Muscle of leg (tissue), 11 donors: ENCODE data around the gene GIPC3. TPM values are rescaled to one million over a fixed set of nuclear protein-coding genes. Genes with fewer than 3 reads are reported as not detected.
"Not testable (repeated sequence)": the region's sequence is repeated elsewhere in the genome, so short reads cannot be mapped to it uniquely, and the experiment has no call there.

Source experiments
- DNase-seq: peaks from one replicate; pipeline ENCODE4 v3.0.0; 2013
- H3K27ac ChIP-seq: one replicate; pipeline ENCODE4 v1.5.1; 2013; ENCODE audit warnings: mild to moderate bottlenecking, low read length, control low read depth
- H3K27me3 ChIP-seq: one replicate; pipeline ENCODE4 v1.6.1; 2013; ENCODE audit warnings: low read length; ENCODE audit not compliant: control insufficient read depth, insufficient read depth
- H3K36me3 ChIP-seq: one replicate; pipeline ENCODE4 v1.6.1; 2013; ENCODE audit warnings: low read length; ENCODE audit not compliant: control insufficient read depth, insufficient read depth
- H3K4me1 ChIP-seq: one replicate; pipeline ENCODE4 v1.6.1; 2013; ENCODE audit warnings: low read length; ENCODE audit not compliant: control insufficient read depth, insufficient read depth
- H3K4me3 ChIP-seq: one replicate; pipeline ENCODE4 v1.5.1; 2013; ENCODE audit warnings: low read length, control low read depth
- H3K9me3 ChIP-seq: replicated peaks from 2 replicates; pipeline ENCODE4 v1.6.1; 2013; ENCODE audit warnings: low read depth, low read length; ENCODE audit not compliant: control insufficient read depth
- WGBS: methylation state at CpG from one replicate; pipeline ENCODE4 v1.1.5; 2013; ENCODE audit warnings: missing lambda C conversion rate; ENCODE audit not compliant: insufficient coverage; 5-methylcytosine and 5-hydroxymethylcytosine counted together
- polyA plus RNA-seq, 8 donors: library from polyadenylated mRNA; unstranded; fragments of 120-200 nt; gene quantifications; one replicate each; pipeline versions ENCODE4 v1.2.1 to v1.2.3, GENCODE V29; 2013; ENCODE audit warnings: inconsistent platforms in 1 of 8, low replicate concordance in 1 of 8; ENCODE audit not compliant: insufficient read length in 8 of 8, insufficient read depth in 1 of 8
- total RNA-seq: library from RNA; stranded (reverse); fragments of 120-200 nt; gene quantifications from one replicate; pipeline ENCODE4 v1.2.4, GENCODE V29; 2013

Gene GIPC3
- total and polyA plus RNA-seq, 9 donors = 0.22 to 1.7 (median 1.3) TPM

DNA sequence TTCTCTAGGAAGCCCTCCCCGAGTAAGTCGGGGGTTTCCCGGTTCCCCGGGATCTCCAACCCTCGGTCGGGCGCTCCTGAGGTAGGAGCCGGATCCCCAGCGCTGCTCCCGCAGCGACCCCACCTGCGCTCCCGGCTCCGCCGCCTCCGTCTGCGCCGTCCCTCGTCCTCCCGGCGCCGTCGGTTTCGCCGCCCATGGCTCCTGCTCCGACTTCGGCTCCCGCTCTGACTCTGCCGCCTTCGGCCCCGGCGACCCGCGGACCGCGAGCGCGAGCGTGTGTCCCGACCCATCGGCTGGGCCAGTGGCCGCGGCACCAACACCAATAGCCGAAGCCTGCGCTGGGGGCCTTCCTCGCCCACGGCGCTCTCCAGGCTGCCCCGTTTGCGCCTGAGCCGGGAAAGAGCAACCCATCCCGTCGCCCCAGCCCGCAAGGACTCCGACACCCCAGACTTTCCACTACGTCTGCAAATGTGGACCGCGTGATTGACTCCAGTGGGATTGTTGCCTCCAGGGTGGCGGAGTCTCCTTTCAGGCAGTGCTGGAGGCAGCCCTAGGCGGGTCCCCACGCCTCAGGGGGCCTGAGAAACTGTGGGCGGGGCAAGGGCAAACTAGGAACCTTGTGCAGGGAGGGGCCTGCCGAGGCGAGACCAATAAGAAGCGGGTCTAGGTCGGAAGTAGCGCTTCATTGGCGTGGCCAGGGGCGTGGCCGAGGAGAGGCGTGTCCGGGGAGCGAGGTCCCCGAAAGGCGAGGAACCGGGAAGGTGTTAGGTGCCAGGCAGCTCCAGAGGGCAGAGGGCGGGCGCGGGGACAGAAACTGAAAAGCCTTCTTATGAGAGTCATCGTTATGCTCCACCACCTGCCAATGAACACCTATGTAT lies 41.4 kb downstream of the GIPC3 start, which contains the start of gene CACTIN:
TSS of gene CACTIN (minus strand) at position 318 of the 878 bp plus-strand sequence. CDS start at position 290, 28 bp downstream.
- Histone ChIP-seq H3K4me3 (peak within 1 kb of the TSS; percentile 92), H3K27ac (peak within 1 kb of the TSS; percentile 98), H3K36me3 (peaks cover 22% of the 10 kb centered on the region), H3K9me3 (no peaks in the 10 kb centered on the region), H3K4me1 (peaks cover 18% of the 10 kb centered on the region), H3K27me3 (no peaks in the 10 kb centered on the region)
- WGBS = under 1% methylated on average over 75 of the region's 80 CpGs
- peak; percentile 99 for DNase-seq

DNA sequence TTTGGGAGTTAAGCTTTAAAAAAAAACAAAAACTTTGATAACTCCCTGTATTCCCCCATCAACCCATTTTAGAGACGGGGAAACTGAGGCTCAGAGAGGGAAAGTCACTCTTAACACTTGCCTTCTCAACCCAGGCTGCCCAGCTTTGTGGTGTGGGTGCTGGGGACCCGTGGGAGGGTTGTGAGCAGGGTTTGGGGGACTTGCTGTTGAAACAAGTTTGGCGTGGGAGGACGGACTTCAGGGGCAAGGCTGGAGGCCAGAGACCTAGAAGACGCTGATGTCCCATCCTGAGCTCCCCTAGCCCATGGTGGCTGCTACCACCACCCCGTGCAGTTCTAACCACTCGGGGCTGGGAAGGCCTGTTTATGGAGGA lies 42.1 kb downstream of the GIPC3 start:
- H3K27ac ChIP-seq = peak overlapping the region; percentile 4
- H3K4me3 ChIP-seq = peak overlapping the region; percentile 21
- peaks cover 18% of the 10 kb centered on the region for H3K4me1 ChIP-seq
- DNase-seq = no peak
- peaks cover 24% of the 10 kb centered on the region for H3K36me3 ChIP-seq
- 57% methylated on average over 2 of the region's 7 CpGs for WGBS
- H3K27me3 ChIP-seq = no peaks in the 10 kb centered on the region
- no peaks in the 10 kb centered on the region for H3K9me3 ChIP-seq

DNA sequence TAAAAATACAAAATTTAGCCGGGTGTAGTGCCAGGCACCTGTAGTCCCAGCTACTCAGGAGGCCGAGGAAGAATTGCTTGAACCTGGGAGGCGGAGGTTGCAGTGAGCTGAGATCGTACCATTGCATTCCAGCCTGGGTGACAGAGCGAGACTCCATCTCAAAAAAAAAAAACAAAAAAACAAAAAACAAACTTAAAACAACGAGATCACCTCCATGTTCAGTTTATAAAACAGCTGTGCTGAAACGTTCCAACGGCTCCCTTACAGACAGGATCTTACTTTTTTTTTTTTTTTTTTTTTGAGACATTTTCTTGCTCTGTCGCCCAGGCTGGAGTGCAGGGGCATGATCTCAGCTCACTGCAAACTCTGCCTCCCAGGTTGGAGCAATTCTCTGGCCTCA lies 43.5 kb downstream of the GIPC3 start:
- peaks cover 23% of the 10 kb centered on the region for H3K36me3 ChIP-seq
- not testable (repeated sequence) for H3K27ac ChIP-seq, H3K27me3 ChIP-seq, DNase-seq, H3K9me3 ChIP-seq, H3K4me3 ChIP-seq
- peaks cover 18% of the 10 kb centered on the region for H3K4me1 ChIP-seq
- 60% methylated on average over 7 of the region's 9 CpGs for WGBS

DNA sequence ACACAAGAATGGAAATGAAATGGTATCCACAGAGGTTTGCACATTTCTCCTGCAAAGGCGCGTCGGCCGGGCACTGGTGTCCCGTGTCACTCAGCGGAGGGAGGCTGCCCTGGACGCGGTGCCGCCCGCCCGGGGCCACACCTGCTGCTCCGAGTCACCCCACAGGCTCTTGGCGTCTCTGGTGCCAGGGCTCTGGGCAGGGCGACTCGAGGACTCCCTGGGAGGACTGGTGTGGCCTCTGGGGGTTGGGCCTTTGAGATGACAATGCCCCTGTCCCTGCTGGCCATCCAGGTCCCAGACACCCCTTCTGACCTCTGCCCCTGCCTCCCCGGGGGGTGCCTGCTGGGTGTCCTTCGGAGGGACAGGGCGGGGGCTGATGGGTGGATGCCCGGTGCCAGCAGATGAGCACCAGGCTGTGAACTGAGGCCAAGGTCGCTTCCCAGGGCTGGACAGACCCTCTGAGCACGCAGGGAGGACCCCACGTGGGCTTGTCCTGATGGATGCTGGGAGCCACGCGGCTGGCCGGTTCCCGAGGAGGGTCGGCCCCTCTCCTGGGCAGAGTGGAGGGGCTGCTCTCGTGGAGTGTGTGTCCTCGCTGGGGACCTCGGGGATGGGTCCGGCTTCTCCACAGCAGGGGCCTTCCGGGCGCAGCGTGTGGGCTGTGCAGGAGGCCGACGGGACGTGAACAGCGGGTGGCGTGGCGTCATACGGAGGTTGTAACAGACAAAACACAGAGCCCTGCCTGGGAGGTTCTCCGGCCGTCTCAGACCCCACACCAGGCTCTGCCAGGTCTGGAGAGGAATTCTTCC lies 46.0 kb downstream of the GIPC3 start:
- H3K27ac ChIP-seq = no peak overlapping the region
- no peaks in the 10 kb centered on the region for H3K9me3 ChIP-seq
- H3K4me3 ChIP-seq = no peak overlapping the region
- peaks cover 23% of the 10 kb centered on the region for H3K36me3 ChIP-seq
- no peak for DNase-seq
- no peaks in the 10 kb centered on the region for H3K27me3 ChIP-seq
- H3K4me1 ChIP-seq = peaks cover 6% of the 10 kb centered on the region
- WGBS = 89% methylated on average over 39 of the region's 43 CpGs

DNA sequence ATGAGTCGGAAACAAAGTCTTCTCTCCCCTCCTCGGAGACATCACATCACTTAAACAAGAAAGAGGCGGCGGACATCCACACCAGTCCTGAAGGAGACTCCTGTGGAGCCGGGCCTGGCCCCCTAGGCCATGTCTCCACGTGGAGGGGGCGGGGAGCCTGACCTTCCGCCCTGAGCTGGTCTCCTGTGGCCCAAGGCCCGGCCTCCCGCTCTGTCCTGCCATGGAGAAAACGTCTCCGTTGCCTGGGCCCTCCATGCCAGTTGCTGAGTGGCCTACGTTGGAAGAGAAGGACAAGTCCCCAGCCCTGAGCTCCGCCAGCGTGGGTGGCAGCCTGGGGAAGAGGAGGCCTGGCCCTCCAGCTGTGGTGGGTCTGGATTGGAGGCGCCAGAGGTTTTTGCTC lies 46.8 kb downstream of the GIPC3 start:
- WGBS = 79% methylated on average over 12 of the region's 16 CpGs
- no peak for DNase-seq
- H3K9me3 ChIP-seq = no peaks in the 10 kb centered on the region
- no peaks in the 10 kb centered on the region for H3K27me3 ChIP-seq
- H3K4me3 ChIP-seq = no peak overlapping the region
- H3K27ac ChIP-seq = no peak overlapping the region
- H3K4me1 ChIP-seq = peaks cover 4% of the 10 kb centered on the region
- peaks cover 32% of the 10 kb centered on the region for H3K36me3 ChIP-seq

DNA sequence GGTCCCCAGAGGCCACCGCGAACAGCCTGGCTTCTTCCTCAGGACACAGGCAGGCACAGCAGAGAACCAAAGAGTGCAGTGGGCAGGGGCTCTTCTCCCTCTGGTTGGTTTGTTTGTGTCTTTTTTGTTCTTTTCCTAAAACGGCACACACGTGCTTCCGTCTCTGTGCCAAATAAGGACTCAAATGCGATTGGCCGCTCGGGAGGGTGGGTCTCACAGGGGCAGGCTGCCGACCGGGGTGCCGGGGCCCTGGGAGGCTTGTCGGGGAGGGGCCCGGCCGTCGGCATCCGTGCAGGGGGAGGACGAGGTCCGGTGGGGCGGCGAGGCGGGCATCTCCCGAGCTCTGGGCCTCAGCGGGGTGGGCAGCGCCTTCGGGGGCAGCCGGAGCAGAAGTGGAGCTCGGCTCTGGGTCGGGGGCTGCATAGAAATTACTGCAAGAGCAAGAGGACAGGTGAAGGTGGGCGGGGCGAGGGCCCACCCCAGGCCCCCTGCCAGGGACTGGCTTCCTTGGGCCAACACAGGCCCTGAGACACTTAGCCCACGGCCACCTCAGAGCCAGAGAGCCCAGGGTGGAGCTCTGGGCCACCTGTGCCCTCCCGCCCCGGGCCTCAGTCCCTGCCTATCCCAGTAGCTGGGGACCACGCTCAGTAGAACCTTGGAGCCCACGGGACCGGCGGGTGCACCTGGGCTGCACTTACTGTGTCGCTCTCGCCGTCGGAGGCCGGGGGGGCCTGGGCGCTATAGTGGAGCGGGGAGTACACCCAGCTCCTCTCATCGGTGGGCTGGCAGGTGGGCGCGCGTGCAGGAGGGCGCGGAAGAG lies 47.7 kb downstream of the GIPC3 start:
- DNase-seq = no peak
- no peaks in the 10 kb centered on the region for H3K4me1 ChIP-seq
- WGBS = 78% methylated on average over 26 of the region's 50 CpGs
- no peak overlapping the region for H3K27ac ChIP-seq
- H3K9me3 ChIP-seq = no peaks in the 10 kb centered on the region
- H3K36me3 ChIP-seq = peaks cover 36% of the 10 kb centered on the region
- H3K4me3 ChIP-seq = no peak overlapping the region
- H3K27me3 ChIP-seq = no peaks in the 10 kb centered on the region

DNA sequence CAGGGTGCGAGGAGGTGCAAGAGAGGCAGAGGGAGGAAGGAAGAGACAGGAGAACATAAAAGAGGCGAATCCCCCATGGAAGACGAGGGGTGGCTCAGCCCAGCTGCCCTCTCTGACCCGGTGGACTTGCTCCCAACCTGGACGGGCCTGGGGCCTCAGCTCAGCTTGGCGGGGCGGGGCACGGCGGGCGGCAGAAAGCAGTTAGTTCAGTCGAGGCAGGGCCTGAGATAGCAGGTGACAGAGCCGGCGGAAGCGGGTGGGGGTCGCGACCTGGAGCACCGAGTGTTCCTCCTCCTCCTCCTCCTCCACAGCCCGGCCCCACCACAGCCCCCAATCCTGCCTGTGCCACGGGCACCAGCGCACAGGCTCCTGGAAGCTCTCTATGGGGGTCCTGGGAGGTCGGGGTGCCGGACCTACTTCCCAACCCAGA lies 48.3 kb downstream of the GIPC3 start:
- DNase-seq = no peak
- no peak overlapping the region for H3K27ac ChIP-seq
- no peaks in the 10 kb centered on the region for H3K27me3 ChIP-seq
- 87% methylated on average over 11 of the region's 22 CpGs for WGBS
- H3K36me3 ChIP-seq = peaks cover 40% of the 10 kb centered on the region
- no peaks in the 10 kb centered on the region for H3K9me3 ChIP-seq
- H3K4me1 ChIP-seq = no peaks in the 10 kb centered on the region
- H3K4me3 ChIP-seq = no peak overlapping the region

DNA sequence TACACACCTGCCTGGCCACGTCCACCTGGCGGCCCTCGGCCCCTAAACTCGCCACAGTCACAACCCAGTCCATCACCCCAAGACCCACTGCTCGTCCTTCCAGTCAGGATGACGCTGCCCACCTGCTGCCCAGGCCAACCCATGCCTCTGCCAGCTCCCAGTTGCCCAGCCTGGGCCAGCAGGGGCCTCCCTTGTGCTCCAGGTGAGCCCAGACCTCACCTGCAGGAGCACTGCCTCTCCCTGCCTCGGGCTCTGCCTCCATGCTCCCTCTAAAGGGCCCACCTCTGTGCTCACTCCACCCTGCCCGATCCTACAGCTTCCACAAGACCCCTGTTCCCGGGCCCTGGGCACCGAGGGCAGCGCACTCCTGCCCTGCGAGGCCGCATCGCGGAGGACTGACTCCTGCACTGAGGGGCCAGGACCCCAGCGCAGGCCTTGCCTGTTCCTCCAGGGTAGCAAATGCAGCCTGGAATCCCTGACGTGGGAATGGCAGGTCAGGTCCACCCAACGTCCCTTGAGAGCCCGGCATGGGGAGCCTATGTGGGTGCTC lies 49.3 kb downstream of the GIPC3 start:
- no peak for DNase-seq

DNA sequence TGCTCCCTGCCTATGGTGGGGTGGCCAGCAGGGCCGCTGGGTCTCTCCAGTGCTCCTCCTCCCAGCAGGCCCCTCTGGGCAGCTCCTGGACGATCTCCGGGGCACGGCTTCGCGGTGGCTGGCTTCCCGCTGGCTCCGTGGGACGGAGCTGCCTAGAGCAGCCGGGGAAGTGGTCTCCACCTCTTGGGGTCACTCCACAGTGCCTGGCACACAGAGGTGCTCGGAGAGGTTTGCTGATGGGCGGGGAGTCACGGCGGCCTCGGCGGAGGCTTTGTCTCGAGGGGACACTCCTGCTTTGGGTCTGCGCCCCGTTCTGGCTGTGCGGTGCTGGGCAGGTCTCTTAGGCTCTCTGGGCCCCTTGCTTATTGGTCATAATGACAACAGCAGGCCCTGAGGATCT lies 51.2 kb downstream of the GIPC3 start:
- no peaks in the 10 kb centered on the region for H3K27me3 ChIP-seq
- no peaks in the 10 kb centered on the region for H3K4me1 ChIP-seq
- no peaks in the 10 kb centered on the region for H3K9me3 ChIP-seq
- H3K4me3 ChIP-seq = no peak overlapping the region
- DNase-seq = no peak
- peaks cover 51% of the 10 kb centered on the region for H3K36me3 ChIP-seq
- WGBS = 81% methylated on average over 20 of the region's 20 CpGs
- H3K27ac ChIP-seq = no peak overlapping the region

More for the DNA sequence above, 49.3 kb downstream of the GIPC3 start:
- Histone ChIP-seq H3K27me3 (no peaks in the 10 kb centered on the region), H3K27ac (no peak overlapping the region), H3K4me3 (no peak overlapping the region), H3K36me3 (peaks cover 50% of the 10 kb centered on the region), H3K4me1 (no peaks in the 10 kb centered on the region), H3K9me3 (no peaks in the 10 kb centered on the region)
- WGBS = 88% methylated on average over 19 of the region's 19 CpGs
